ENCODE results near the gene ITCH.

GRCh38 chr20:34344238-34344637 lies 18.8 kb upstream of the ITCH start:
- TF ChIP-seq CTCF (IDR thresholded peaks at IDR 0.05; ENCODE audit: low read depth, low read length) (no peak), EZH2phosphoT487 (IDR thresholded peaks at IDR 0.05; ENCODE audit: low read depth) (no peak)
